Smooth muscle cell (in vitro differentiated cells): ENCODE data around the gene GPC1. TPM values are rescaled to one million over a fixed set of nuclear protein-coding genes. Genes with fewer than 3 reads are reported as not detected.

Source experiments
- DNase-seq: peaks from one replicate; lab custom pipeline; 2025; ENCODE audit not compliant: unreplicated experiment; lab: John Stamatoyannopoulos, UW
- H2AFZ ChIP-seq: fragments of 200-600 bp; sonication (generic); 2 replicates; pipeline ENCODE4 v1.6.0; 2016; ENCODE audit warnings: antibody characterized with exemption, low read depth, mild to moderate bottlenecking
- H3F3A ChIP-seq: fragments of 200-600 bp; sonication (generic); 2 replicates; pipeline ENCODE4 v1.6.0; 2017; ENCODE audit warnings: antibody characterized with exemption, low read depth
- H3K27ac ChIP-seq: fragments of 200-600 bp; sonication (generic); 2 replicates; pipeline ENCODE4 v1.5.1; 2016; ENCODE audit warnings: low read depth, mild to moderate bottlenecking
- H3K27me3 ChIP-seq: fragments of 200-600 bp; sonication (generic); 2 replicates; pipeline ENCODE4 v1.6.1; 2016; ENCODE audit warnings: low read depth, mild to moderate bottlenecking
- H3K36me3 ChIP-seq: fragments of 200-600 bp; sonication (generic); 2 replicates; pipeline ENCODE4 v1.5.1; 2016; ENCODE audit warnings: low read depth
- H3K4me1 ChIP-seq: fragments of 200-600 bp; sonication (generic); 2 replicates; pipeline ENCODE4 v1.5.1; 2016; ENCODE audit warnings: low read depth
- H3K4me2 ChIP-seq: fragments of 200-600 bp; sonication (generic); 2 replicates; pipeline ENCODE4 v1.6.0; 2016; ENCODE audit warnings: mild to moderate bottlenecking
- H3K4me3 ChIP-seq: fragments of 200-600 bp; sonication (generic); 2 replicates; pipeline ENCODE4 v1.5.1; 2016; ENCODE audit warnings: mild to moderate bottlenecking
- H3K79me2 ChIP-seq: fragments of 200-600 bp; sonication (generic); 2 replicates; pipeline ENCODE4 v1.6.0; 2016; ENCODE audit warnings: low read depth, mild to moderate bottlenecking
- H3K9ac ChIP-seq: fragments of 200-600 bp; sonication (generic); 2 replicates; pipeline ENCODE4 v1.6.0; 2016; ENCODE audit warnings: low read depth
- H3K9me3 ChIP-seq: fragments of 200-600 bp; sonication (generic); replicated peaks from 2 replicates; pipeline ENCODE4 v1.5.1; 2016; ENCODE audit warnings: low read depth
- H4K20me1 ChIP-seq: fragments of 200-600 bp; sonication (generic); 2 replicates; pipeline ENCODE4 v1.6.0; 2016; ENCODE audit warnings: low read depth
- WGBS: methylation state at CpG from one replicate; pipeline ENCODE4 v1.1.7; 2016; ENCODE audit warnings: low lambda C conversion rate; 5-methylcytosine and 5-hydroxymethylcytosine counted together
- polyA plus RNA-seq: library from polyadenylated mRNA; unstranded; fragments of >200 nt; fragmentation: Nextera tagmentation; extraction: Ambion mirVana; gene quantifications from 2 replicates; pipeline ENCODE4 v1.2.1, GENCODE V29; 2016
- total RNA-seq: library from RNA; depleted of rRNA; stranded (reverse); fragments of >200 nt; gene quantifications from 2 replicates; pipeline ENCODE4 v1.2.3, GENCODE V29; 2014
- TF ChIP-seq, protein P1 (sequence below): fragments of 200-600 bp; sonication (generic); IDR thresholded peaks from 2 replicates; pipeline ENCODE4 v1.5.1; 2017; ENCODE audit warnings: borderline replicate concordance, mild to moderate bottlenecking, antibody characterized with exemption; ENCODE audit not compliant: insufficient read depth, poor library complexity, severe bottlenecking

Gene GPC1
- total and polyA plus RNA-seq, 2 experiments from 2014 or later = 88.9 to 221 TPM

DNA sequence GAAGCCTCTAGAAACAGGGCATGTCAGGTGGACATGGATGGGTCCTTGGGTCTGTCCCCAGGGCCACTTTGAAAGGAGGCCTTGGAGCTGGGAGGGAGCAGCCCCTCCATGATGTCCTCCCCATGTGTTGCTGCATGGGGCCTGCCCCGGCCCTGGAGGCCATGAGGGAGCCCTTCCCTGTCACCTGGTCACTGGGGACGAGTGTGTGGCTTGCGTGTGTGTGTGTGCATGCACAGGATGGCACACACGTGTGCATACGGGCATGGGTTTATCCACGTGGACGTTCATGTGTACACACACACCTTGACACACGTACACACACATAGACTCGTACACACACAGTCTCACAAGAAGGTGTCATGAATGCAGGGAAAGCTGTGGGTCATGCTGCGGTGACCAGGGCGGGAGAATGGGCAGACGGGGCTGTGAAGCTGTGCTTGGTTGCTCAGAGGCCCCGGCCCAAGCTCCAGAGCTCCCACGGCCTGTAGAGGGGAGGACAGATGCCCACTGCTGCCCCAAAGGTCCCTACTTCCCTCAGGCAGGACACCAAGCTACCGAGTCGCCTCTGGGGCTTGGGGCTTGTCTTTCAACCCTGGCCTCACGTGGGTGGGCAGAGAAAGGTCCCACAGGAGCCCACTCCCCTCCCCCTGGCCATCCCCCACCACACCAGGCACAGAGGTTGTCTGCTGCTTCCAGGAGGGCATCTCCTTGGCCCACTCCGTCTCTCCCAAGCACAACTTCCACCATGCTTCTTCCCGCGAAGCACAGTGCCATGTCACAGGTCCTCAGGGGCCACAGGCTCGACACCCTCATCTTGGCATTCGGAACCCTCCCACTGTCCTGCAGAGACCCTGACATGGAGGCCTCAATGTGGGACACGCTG, 42.3 kb upstream of the GPC1 start:
- Histone ChIP-seq H4K20me1 (no peaks in the 10 kb centered on the region), H3K79me2 (no peaks in the 10 kb centered on the region), H3K9me3 (no peaks in the 10 kb centered on the region), H2AFZ (no peak overlapping the region), H3K27ac (no peak overlapping the region), H3K4me1 (no peaks in the 10 kb centered on the region), H3F3A (no peaks in the 10 kb centered on the region), H3K4me2 (no peak overlapping the region), H3K27me3 (no peaks in the 10 kb centered on the region), H3K4me3 (no peak overlapping the region), H3K36me3 (no peaks in the 10 kb centered on the region), H3K9ac (no peak overlapping the region)
- 94% methylated on average over 22 of the region's 23 CpGs for WGBS
- TF ChIP-seq, protein P1, sequence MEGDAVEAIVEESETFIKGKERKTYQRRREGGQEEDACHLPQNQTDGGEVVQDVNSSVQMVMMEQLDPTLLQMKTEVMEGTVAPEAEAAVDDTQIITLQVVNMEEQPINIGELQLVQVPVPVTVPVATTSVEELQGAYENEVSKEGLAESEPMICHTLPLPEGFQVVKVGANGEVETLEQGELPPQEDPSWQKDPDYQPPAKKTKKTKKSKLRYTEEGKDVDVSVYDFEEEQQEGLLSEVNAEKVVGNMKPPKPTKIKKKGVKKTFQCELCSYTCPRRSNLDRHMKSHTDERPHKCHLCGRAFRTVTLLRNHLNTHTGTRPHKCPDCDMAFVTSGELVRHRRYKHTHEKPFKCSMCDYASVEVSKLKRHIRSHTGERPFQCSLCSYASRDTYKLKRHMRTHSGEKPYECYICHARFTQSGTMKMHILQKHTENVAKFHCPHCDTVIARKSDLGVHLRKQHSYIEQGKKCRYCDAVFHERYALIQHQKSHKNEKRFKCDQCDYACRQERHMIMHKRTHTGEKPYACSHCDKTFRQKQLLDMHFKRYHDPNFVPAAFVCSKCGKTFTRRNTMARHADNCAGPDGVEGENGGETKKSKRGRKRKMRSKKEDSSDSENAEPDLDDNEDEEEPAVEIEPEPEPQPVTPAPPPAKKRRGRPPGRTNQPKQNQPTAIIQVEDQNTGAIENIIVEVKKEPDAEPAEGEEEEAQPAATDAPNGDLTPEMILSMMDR = no peak
- DNase-seq = no peak

DNA sequence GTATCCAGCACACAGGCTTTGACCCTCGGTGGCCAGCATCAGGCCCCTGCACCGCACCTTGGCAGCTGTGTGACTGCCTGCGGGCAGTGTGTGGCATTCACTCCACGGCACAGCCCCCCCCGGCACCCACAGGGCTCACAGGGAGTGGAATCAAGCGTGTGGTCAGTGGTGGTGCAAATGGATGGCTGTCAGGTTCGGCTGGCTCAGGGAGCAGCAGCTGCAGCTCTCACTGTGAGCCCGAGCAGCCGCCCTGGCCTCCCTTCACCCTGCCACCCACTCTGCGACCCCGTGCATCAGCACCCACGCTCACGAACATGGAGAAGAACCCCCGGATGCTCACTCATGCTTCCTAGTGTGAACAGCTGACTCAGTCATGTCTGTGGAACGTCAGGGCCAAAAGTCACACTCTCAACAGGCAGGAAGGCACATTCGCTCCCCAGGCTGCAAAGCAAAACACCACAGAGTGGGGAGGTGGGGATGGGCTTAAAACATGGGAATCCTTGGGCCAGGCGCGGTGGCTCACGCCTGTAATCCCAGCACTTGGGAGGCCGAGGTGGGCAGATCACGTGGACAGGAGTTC, 41.5 kb upstream of the GPC1 start:
- TF ChIP-seq, protein P1 = no peak
- Histone ChIP-seq H3K9me3 (no peaks in the 10 kb centered on the region), H3F3A (no peaks in the 10 kb centered on the region), H3K4me1 (no peaks in the 10 kb centered on the region), H3K4me3 (no peak overlapping the region), H4K20me1 (no peaks in the 10 kb centered on the region), H2AFZ (no peak overlapping the region), H3K79me2 (no peaks in the 10 kb centered on the region), H3K9ac (no peak overlapping the region), H3K27me3 (no peaks in the 10 kb centered on the region), H3K27ac (no peak overlapping the region), H3K36me3 (no peaks in the 10 kb centered on the region), H3K4me2 (no peak overlapping the region)
- no peak for DNase-seq
- 76% methylated on average over 21 of the region's 21 CpGs for WGBS

DNA sequence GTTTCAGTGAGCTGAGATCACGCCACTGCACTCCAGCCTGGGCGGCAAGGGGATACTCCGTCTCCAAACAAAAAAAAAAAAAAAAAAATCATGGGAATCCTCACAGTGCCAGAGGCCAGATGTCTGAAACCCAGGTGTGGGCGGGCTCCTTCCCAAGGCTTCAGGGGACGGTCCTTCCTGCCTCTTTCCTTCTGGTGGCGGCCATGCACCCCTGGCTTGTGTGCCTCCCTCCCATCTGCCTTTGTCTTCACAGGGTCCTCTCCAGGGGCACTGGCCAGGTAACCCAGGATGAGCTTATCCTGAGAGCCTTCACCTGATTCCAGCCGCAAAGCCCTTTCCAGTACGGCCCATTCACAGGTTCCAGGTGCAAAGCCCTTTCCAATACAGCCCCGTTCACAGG, 40.9 kb upstream of the GPC1 start:
- H3K4me2 ChIP-seq = no peak overlapping the region
- H2AFZ ChIP-seq = no peak overlapping the region
- no peaks in the 10 kb centered on the region for H3F3A ChIP-seq
- no peaks in the 10 kb centered on the region for H3K36me3 ChIP-seq
- no peaks in the 10 kb centered on the region for H3K27me3 ChIP-seq
- no peak overlapping the region for H3K27ac ChIP-seq
- no peaks in the 10 kb centered on the region for H3K79me2 ChIP-seq
- no peaks in the 10 kb centered on the region for H4K20me1 ChIP-seq
- no peaks in the 10 kb centered on the region for H3K4me1 ChIP-seq
- no peak for DNase-seq
- H3K9me3 ChIP-seq = no peaks in the 10 kb centered on the region
- no peak overlapping the region for H3K4me3 ChIP-seq
- H3K9ac ChIP-seq = no peak overlapping the region
- TF ChIP-seq, protein P1 = no peak
- 94% methylated on average over 9 of the region's 9 CpGs for WGBS

DNA sequence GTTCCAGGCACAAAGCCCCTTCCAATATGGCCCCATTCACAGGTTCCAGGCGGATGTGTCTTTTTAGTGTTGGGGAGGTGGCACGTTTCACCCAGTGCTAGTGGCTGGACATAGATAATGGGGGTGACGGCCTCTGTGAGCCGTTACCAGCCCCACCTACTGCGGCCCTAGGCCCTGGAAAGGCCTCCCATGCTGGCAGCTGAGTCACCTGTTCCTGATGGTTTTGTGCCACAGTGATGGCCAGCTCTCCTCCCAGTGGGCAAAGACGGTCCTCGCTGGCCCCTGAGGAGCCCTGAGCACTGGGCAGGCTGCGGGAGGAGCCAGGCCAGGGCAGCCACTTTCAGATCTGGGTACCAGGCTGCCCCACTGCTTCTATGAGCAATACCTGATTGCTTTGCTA, 40.0 kb upstream of the GPC1 start:
- Histone ChIP-seq H3K4me3 (no peak overlapping the region), H4K20me1 (no peaks in the 10 kb centered on the region), H3K9ac (no peak overlapping the region), H3K36me3 (no peaks in the 10 kb centered on the region), H3K9me3 (no peaks in the 10 kb centered on the region), H2AFZ (no peak overlapping the region), H3K4me1 (no peaks in the 10 kb centered on the region), H3K4me2 (no peak overlapping the region), H3K79me2 (no peaks in the 10 kb centered on the region), H3K27me3 (no peaks in the 10 kb centered on the region), H3K27ac (no peak overlapping the region), H3F3A (no peaks in the 10 kb centered on the region)
- no peak for DNase-seq
- TF ChIP-seq, protein P1 = no peak
- 97% methylated on average over 8 of the region's 8 CpGs for WGBS
